UCSD-AML1 (cell line): Measurements from ENCODE around the gene ZNF594.
A peak's percentile ranks its signal among the peaks of the same experiment; 100 is the strongest.
"Not testable (repeated sequence)": the region's sequence is repeated elsewhere in the genome, so short reads cannot be mapped to it uniquely, and the experiment has no call there.

Source experiments
- DNase-seq: peaks from one replicate; lab custom pipeline; 2025; ENCODE audit not compliant: unreplicated experiment; lab: John Stamatoyannopoulos, UW

ZNF594 gene

DNA sequence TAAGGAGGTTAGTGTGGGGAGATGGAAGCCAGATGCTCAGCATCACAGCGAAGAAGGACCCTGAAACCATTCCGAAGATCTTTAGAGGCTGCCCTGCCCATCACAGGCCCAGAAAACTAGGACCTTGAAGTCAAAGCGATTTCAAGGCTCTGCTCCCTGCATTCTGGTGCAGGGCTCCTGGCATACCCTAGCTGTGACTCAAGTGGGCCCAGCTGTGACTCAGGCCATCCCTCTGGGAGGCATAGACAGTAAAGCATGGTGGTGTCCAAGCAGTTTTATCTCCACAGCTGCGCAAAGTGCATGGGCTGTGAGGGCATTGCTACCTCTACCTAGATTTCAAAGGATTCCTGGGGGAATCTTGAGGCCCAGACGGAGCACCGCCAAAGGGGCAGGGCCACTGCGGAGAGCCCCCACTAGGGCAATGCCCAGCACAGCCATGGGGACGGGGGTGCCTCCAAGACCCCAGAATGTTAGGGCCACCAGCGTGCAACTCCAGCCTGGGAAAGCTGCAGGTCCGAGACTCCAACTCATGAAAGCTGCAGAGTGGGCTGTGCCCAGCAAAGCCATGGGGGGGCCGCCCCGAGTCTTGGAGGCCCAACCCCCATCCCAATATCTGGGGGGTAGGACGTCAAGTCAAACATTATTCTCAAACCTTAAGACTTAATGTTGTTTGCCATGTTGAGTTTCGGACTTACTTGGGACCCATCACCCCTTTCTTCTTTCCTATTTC lies 11.7 kb upstream of the ZNF594 start:
- DNase-seq: no peak

- DNase-seq: no peak
Measured at GRCh38 chr17:5201011-5201410, 9.3 kb upstream of the ZNF594 start.

DNA sequence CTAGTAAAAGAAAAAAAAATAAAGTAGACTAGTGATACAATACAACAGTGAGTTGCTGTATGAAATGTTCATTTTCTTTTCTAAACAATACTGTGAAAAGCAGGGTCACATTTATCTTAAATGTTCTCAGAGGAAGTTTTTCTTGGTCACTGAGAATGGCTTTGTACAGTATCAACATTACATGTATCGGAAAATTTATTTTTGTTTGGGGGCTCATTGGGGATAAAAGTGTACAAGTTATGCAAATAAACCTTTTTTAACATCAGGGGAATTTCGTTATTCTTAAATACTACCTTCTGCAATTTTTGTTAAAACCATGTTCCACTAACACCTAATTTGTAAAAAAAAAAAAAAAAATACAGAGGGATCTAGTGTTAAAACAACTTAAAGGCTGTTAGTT lies 8.7 kb upstream of the ZNF594 start:
- DNase-seq: no peak

DNA sequence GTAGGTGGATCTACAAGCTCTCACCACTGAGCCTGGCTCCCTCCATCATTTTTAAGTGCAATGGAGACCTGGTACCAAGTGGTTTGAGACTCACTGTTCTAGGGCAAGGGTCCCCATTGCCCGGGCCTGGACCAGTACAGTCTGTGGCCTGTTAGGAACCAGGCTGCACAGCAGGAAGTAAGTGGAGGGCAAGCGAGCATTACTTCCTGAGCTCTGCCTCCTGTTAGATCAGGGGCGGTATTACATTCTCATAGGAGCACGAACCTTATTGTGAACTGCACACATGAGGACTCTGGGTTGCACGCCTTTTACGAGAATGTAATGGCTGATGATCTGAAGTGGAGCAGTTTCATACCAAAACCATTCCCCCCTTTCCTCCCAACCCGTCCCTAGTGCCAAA lies 6.8 kb upstream of the ZNF594 start:
- DNase-seq: peak; percentile 15

DNA sequence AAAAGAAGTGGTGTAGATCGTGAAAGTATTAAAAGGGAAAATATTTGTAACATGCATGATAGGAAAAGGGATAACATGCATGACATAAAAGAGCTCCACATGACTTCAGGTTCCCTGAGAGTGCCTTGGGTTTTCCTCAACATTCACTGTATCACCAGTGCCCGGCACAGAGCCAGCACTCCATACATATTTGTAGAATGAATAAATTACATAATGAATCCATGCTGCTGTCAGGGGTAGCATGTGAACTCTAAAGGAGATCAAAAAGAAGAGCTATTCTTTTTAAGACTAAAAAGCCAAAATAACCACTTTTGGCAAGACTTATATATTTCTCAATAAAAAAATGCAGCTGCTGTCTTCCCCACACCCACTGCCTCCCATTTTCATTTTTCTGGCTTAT lies 2.7 kb upstream of the ZNF594 start:
- DNase-seq: no peak

GRCh38 chr17:5184288-5184687 lies 7.4 kb downstream of the ZNF594 start:
- DNase-seq: peak; percentile 24

DNA sequence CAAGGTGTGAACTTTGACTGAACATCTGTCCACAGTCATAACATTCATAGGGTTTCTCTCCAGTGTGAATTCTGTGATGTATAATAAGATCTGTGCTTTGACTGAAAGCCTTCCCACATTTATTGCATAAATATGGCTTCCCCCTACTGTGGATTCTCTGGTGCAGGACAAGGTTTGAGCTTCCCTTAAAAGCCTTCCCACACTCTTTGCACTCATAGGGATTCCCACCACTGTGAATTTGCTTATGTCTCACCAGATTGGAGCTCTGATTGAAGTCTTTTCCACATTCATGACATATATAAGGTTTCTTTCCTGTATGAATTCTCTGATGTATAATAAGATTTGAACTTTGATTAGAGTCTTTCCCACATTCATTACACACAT lies 8.3 kb downstream of the ZNF594 start:
- no peak for DNase-seq

DNA sequence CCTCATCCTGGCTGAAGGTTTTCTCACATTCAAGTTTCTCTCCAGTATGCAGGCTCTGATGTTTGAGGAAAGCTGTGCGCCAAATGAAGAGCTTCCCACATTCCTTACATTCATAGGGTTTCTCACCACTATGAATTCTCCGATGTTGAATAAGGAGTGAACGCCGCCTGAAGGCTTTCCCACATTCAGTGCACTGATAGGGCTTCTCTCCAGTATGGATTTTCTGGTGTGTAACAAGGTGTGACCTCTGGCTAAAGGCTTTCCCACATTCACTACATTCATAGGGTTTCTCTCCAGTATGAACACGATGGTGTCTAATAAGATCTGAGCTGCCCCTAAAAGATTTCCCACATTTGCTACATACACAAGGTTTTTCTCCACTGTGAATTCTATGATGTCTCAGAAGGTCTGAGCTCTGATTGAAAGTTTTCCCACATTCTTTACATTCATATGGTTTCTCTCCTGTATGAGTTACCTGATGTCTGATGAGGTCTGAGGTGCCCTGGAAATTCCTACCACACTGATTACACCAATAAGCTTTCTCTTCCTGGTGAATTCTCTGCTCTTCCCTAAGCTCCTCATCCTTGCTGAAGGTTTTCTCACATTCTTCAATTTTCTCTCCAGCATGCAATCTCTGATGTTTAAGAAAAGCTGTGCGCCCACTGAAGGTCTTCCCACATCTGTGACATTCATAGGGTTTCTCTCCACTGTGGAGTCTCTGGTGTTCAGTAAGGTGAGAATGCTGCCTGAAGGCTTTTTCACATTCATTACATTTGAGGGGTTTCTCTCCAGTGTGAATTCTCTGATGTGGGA lies 8.9 kb downstream of the ZNF594 start:
- no peak for DNase-seq

DNA sequence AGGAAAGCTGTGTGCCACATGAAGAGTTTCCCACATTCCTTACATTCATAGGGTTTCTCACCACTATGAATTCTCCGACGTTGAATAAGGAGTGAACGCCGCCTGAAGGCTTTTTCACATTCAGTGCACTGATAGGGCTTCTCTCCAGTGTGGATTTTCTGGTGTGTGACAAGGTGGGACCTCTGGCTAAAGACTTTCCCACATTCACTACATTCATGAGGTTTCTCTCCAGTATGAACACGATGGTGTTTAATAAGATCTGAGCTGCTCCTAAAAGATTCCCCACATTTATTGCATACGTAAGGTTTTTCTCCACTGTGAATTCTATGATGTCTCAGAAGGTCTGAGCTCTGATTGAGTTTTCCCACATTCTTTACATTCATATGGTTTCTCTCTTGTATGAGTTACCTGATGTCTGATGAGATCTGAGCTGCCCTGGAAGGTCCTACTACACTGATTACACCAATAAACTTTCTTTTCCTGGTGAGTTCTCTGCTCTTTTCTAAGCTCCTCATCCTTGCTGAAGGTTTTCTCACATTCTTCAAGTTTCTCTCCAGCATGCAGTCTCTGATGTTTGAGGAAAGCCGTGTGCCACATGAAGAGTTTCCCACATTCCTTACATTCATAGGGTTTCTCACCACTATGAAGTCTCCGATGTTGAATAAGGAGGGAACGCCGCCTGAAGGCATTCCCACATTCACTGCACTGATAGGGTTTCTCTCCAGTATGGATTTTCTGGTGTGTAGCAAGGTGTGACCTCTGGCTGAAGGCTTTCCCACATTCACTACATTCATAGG lies 10.0 kb downstream of the ZNF594 start:
- no peak for DNase-seq

- no peak for DNase-seq
Measured at GRCh38 chr17:5179003-5179402, 12.7 kb downstream of the ZNF594 start.

- DNase-seq: not testable (repeated sequence)
Measured at GRCh38 chr17:5175027-5175426, 16.6 kb downstream of the ZNF594 start.

GRCh38 chr17:5165791-5166564 lies 25.7 kb downstream of the ZNF594 start:
- DNase-seq: not testable (repeated sequence)

- no peak for DNase-seq
Measured at GRCh38 chr17:5164436-5164835, 27.2 kb downstream of the ZNF594 start.

- DNase-seq: not testable (repeated sequence)
Measured at GRCh38 chr17:5161793-5162192, 29.9 kb downstream of the ZNF594 start.

- not testable (repeated sequence) for DNase-seq
Measured at GRCh38 chr17:5160702-5161101, 31.0 kb downstream of the ZNF594 start.

GRCh38 chr17:5146122-5146521 lies 45.5 kb downstream of the ZNF594 start:
- DNase-seq: not testable (repeated sequence)

DNA sequence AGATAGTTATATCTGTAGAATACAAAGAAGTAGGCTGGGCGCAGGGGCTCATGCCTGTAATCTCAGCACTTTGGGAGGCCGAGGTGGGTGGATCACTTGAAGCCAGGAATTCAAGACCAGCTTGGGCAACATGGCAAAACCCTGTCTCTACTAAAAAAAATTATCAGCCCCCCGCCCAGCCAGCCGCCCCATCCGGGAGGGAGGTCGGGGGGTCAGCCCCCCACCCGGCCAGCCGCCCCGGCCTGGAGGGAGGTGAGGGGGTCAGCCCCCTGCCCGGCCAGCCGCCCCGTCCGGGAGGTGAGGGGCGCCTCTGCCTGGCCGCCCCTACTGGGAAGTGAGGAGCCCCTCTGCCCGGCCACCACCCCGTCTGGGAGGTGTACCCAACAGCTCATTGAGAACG lies 48.8 kb downstream of the ZNF594 start:
- DNase-seq: not testable (repeated sequence)

- DNase-seq: no peak
Measured at GRCh38 chr17:5139458-5139732, 52.3 kb downstream of the ZNF594 start.

- DNase-seq: no peak
Measured at GRCh38 chr17:5138616-5139457, 52.8 kb downstream of the ZNF594 start.

DNA sequence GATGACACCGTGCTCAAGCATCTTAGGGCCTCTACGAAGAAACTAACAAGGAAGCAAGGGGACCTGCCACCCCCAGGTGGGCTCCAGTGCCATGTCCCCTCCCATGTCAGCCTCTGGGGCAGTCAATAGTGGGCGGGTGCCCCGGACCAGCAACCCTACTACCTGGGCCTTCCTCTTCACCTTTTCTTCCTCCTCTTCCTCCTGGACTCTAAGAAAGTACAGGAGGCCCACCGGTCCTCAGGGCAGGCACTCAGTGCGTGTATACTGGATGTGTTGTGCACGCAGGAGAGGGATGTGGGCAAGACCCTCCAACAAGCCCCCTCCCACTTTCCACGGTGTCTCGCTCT lies 53.5 kb downstream of the ZNF594 start:
- DNase-seq: not testable (repeated sequence)
